ENCODE data around the gene LCP1.

LCP1 gene

GRCh38 chr13:46160471-46161066, 21.4 kb downstream of the LCP1 start:
- Histone ChIP-seq H3K36me3 (ENCODE audit: insufficient read depth, low read length) (peaks cover 75% of the 10 kb centered on the region), H3K4me3 (ENCODE audit: low read depth, low read length, poor library complexity, severe bottlenecking) (no peak overlapping the region)

GRCh38 chr13:46160065-46160464, 21.9 kb downstream of the LCP1 start:
- H2AFZ ChIP-seq (ENCODE audit: low read length) = no peak overlapping the region
- no peak overlapping the region for H3K4me3 ChIP-seq (ENCODE audit: low read depth, low read length, poor library complexity, severe bottlenecking)

More at GRCh38 chr13:46160471-46161066, 21.4 kb downstream of the LCP1 start:
- H4K20me1 ChIP-seq (ENCODE audit: insufficient read depth, low read length) = peaks cover 10% of the 10 kb centered on the region
- H3K4me2 ChIP-seq (ENCODE audit: low read length) = no peak overlapping the region; the same call in 1 of the 2 replicates
- H3F3A ChIP-seq (ENCODE audit: insufficient read depth, low read length) = peaks cover 4% of the 10 kb centered on the region; the same call in 1 of the 2 replicates
- peaks cover 19% of the 10 kb centered on the region for H3K4me1 ChIP-seq (ENCODE audit: insufficient read depth, low read length, severe bottlenecking)
- no peak overlapping the region for H3K27ac ChIP-seq (ENCODE audit: low read depth, low read length, poor library complexity, severe bottlenecking)
- H2AFZ ChIP-seq (ENCODE audit: low read length) = no peak overlapping the region
- peaks cover 51% of the 10 kb centered on the region for H3K79me2 ChIP-seq (ENCODE audit: insufficient read depth, low read length)
- no peaks in the 10 kb centered on the region for H3K9me2 ChIP-seq (ENCODE audit: low read depth, low read length)
- TF ChIP-seq EZH2 (IDR thresholded peaks at IDR 0.05; ENCODE audit: borderline replicate concordance, low read length) (no peak), CTCF (IDR thresholded peaks at IDR 0.05; ENCODE audit: low read length) (peak; percentile 82)
- H3K9ac ChIP-seq (ENCODE audit: low read length) = no peak overlapping the region
- no peaks in the 10 kb centered on the region for H3K27me3 ChIP-seq (ENCODE audit: insufficient read depth, low read length)
- H3K9me3 ChIP-seq (ENCODE audit: low read length) = no peaks in the 10 kb centered on the region

GRCh38 chr13:46158983-46159382, 23.0 kb downstream of the LCP1 start:
- Histone ChIP-seq H3K9ac (ENCODE audit: low read length) (no peak overlapping the region), H3K36me3 (ENCODE audit: insufficient read depth, low read length) (peaks cover 78% of the 10 kb centered on the region), H2AFZ (ENCODE audit: low read length) (no peak overlapping the region), H3K4me1 (ENCODE audit: insufficient read depth, low read length, severe bottlenecking) (peaks cover 17% of the 10 kb centered on the region), H3K4me3 (ENCODE audit: low read depth, low read length, poor library complexity, severe bottlenecking) (no peak overlapping the region), H3K4me2 (ENCODE audit: low read length) (no peak overlapping the region), H3K9me3 (ENCODE audit: low read length) (no peaks in the 10 kb centered on the region), H3K9me2 (ENCODE audit: low read depth, low read length) (no peaks in the 10 kb centered on the region), H3K79me2 (ENCODE audit: insufficient read depth, low read length) (peaks cover 36% of the 10 kb centered on the region), H4K20me1 (ENCODE audit: insufficient read depth, low read length) (peaks cover 10% of the 10 kb centered on the region), H3K27ac (ENCODE audit: low read depth, low read length, poor library complexity, severe bottlenecking) (no peak overlapping the region), H3K27me3 (ENCODE audit: insufficient read depth, low read length) (no peaks in the 10 kb centered on the region), H3F3A (ENCODE audit: insufficient read depth, low read length) (peaks cover 4% of the 10 kb centered on the region; the same call in 1 of the 2 replicates)
- TF ChIP-seq CTCF (IDR thresholded peaks at IDR 0.05; ENCODE audit: low read length) = no peak
- TF ChIP-seq EZH2 (IDR thresholded peaks at IDR 0.05; ENCODE audit: borderline replicate concordance, low read length) = no peak

More at GRCh38 chr13:46160065-46160464, 21.9 kb downstream of the LCP1 start:
- Histone ChIP-seq H3K9me2 (ENCODE audit: low read depth, low read length) (no peaks in the 10 kb centered on the region), H3K27me3 (ENCODE audit: insufficient read depth, low read length) (no peaks in the 10 kb centered on the region), H3K9ac (ENCODE audit: low read length) (no peak overlapping the region), H3F3A (ENCODE audit: insufficient read depth, low read length) (peaks cover 4% of the 10 kb centered on the region; the same call in 1 of the 2 replicates), H3K36me3 (ENCODE audit: insufficient read depth, low read length) (peaks cover 78% of the 10 kb centered on the region), H3K27ac (ENCODE audit: low read depth, low read length, poor library complexity, severe bottlenecking) (no peak overlapping the region), H3K79me2 (ENCODE audit: insufficient read depth, low read length) (peaks cover 46% of the 10 kb centered on the region), H3K4me2 (ENCODE audit: low read length) (no peak overlapping the region; the same call in 1 of the 2 replicates), H3K9me3 (ENCODE audit: low read length) (no peaks in the 10 kb centered on the region), H4K20me1 (ENCODE audit: insufficient read depth, low read length) (peaks cover 10% of the 10 kb centered on the region), H3K4me1 (ENCODE audit: insufficient read depth, low read length, severe bottlenecking) (peaks cover 17% of the 10 kb centered on the region)
- TF ChIP-seq CTCF (IDR thresholded peaks at IDR 0.05; ENCODE audit: low read length) (no peak), EZH2 (IDR thresholded peaks at IDR 0.05; ENCODE audit: borderline replicate concordance, low read length) (no peak)
